Effector memory CD4-positive, alpha-beta T cell (primary cell): ENCODE measurements around the gene PALB2.

ENCODE experiments used
- DNase-seq, 3 donors: peaks; one replicate each; pipeline ENCODE4 v3.0.0-alpha.2; 2020
- H3K27ac ChIP-seq: 2 replicates; pipeline ENCODE4 v1.7.0; 2013; ENCODE audit warnings: mild to moderate bottlenecking, low read length, moderate library complexity; ENCODE audit not compliant: insufficient read depth, poor library complexity, severe bottlenecking
- H3K27me3 ChIP-seq: replicated peaks from 2 replicates; pipeline ENCODE4 v1.7.0; 2013; ENCODE audit warnings: mild to moderate bottlenecking, low read length; ENCODE audit not compliant: insufficient read depth, control insufficient read depth, poor library complexity, severe bottlenecking
- H3K36me3 ChIP-seq: 2 replicates; pipeline ENCODE4 v1.7.0; 2013; ENCODE audit warnings: mild to moderate bottlenecking, low read length, moderate library complexity; ENCODE audit not compliant: control insufficient read depth, insufficient read depth
- H3K4me1 ChIP-seq: 2 replicates; pipeline ENCODE4 v1.7.0; 2013; ENCODE audit warnings: low read length, mild to moderate bottlenecking; ENCODE audit not compliant: control insufficient read depth, insufficient read depth, poor library complexity, severe bottlenecking
- H3K4me3 ChIP-seq: 2 replicates; pipeline ENCODE4 v1.7.0; 2013; ENCODE audit warnings: low read length, low read depth, mild to moderate bottlenecking; ENCODE audit not compliant: insufficient read depth, poor library complexity, severe bottlenecking
- H3K9me3 ChIP-seq: 2 replicates; pipeline ENCODE4 v1.7.0; 2013; ENCODE audit warnings: mild to moderate bottlenecking, low read length, moderate library complexity; ENCODE audit not compliant: control insufficient read depth

Gene PALB2

DNA sequence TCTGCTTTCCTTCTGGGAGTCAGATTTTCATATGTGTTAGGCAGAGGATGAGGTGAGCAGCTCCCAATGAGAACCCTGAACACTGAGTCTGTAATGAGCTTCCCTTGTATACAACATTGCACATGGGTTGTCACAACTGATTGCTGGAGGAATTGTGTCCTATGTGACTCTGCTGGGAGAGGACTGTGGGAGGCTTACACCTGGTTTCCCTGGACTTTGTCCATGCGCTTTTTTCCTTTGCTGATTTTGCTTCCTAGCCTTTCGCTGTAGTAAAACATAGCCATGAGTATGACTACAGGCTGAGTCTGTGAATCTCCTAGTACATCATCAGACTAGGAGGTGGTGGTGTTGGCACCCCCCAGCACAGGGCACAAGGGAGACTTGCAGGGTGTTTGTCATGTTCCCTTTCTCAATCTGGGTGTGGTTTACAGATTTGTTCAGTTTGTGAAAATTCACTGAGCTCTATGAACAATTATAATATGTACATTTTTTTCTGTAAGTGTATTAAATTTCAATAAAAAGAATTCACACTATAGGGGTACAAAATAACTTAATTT, 35.9 kb upstream of the PALB2 start:
- Histone ChIP-seq H3K9me3 (no peaks in the 10 kb centered on the region), H3K27me3 (no peaks in the 10 kb centered on the region), H3K4me3 (no peak overlapping the region), H3K4me1 (no peaks in the 10 kb centered on the region), H3K36me3 (no peaks in the 10 kb centered on the region), H3K27ac (no peak overlapping the region)
- DNase-seq = no peak

GRCh38 chr16:23673971-23674614, 33.0 kb upstream of the PALB2 start:
- Histone ChIP-seq H3K4me3 (no peak overlapping the region), H3K9me3 (no peaks in the 10 kb centered on the region), H3K36me3 (peaks cover 14% of the 10 kb centered on the region), H3K27ac (no peak overlapping the region), H3K27me3 (no peaks in the 10 kb centered on the region), H3K4me1 (no peaks in the 10 kb centered on the region)
- no peak for DNase-seq

GRCh38 chr16:23670137-23670776, 29.1 kb upstream of the PALB2 start:
- DNase-seq = no peak
- H3K4me1 ChIP-seq = no peaks in the 10 kb centered on the region
- no peaks in the 10 kb centered on the region for H3K9me3 ChIP-seq
- no peak overlapping the region for H3K4me3 ChIP-seq
- peaks cover 50% of the 10 kb centered on the region for H3K36me3 ChIP-seq
- H3K27ac ChIP-seq = no peak overlapping the region
- no peaks in the 10 kb centered on the region for H3K27me3 ChIP-seq

GRCh38 chr16:23668873-23669272, 27.8 kb upstream of the PALB2 start:
- Histone ChIP-seq H3K27ac (no peak overlapping the region), H3K36me3 (peaks cover 60% of the 10 kb centered on the region), H3K4me3 (no peak overlapping the region), H3K27me3 (no peaks in the 10 kb centered on the region), H3K9me3 (no peaks in the 10 kb centered on the region), H3K4me1 (no peaks in the 10 kb centered on the region)
- no peak for DNase-seq

- no peak for DNase-seq
- no peaks in the 10 kb centered on the region for H3K9me3 ChIP-seq
- no peaks in the 10 kb centered on the region for H3K4me1 ChIP-seq
- no peak overlapping the region for H3K27ac ChIP-seq
- no peak overlapping the region for H3K4me3 ChIP-seq
- H3K36me3 ChIP-seq = peaks cover 66% of the 10 kb centered on the region
- H3K27me3 ChIP-seq = no peaks in the 10 kb centered on the region
Measured at GRCh38 chr16:23668225-23668624, 27.1 kb upstream of the PALB2 start.

- Histone ChIP-seq H3K36me3 (peaks cover 75% of the 10 kb centered on the region), H3K4me3 (no peak overlapping the region), H3K4me1 (no peaks in the 10 kb centered on the region), H3K27ac (no peak overlapping the region), H3K27me3 (no peaks in the 10 kb centered on the region), H3K9me3 (no peaks in the 10 kb centered on the region)
- DNase-seq = no peak
Measured at GRCh38 chr16:23667355-23667659, 26.2 kb upstream of the PALB2 start.

GRCh38 chr16:23666571-23667354, 25.7 kb upstream of the PALB2 start:
- no peaks in the 10 kb centered on the region for H3K4me1 ChIP-seq
- no peaks in the 10 kb centered on the region for H3K27me3 ChIP-seq
- no peak overlapping the region for H3K27ac ChIP-seq
- H3K36me3 ChIP-seq = peaks cover 80% of the 10 kb centered on the region
- no peak overlapping the region for H3K4me3 ChIP-seq
- no peak for DNase-seq
- no peaks in the 10 kb centered on the region for H3K9me3 ChIP-seq

DNA sequence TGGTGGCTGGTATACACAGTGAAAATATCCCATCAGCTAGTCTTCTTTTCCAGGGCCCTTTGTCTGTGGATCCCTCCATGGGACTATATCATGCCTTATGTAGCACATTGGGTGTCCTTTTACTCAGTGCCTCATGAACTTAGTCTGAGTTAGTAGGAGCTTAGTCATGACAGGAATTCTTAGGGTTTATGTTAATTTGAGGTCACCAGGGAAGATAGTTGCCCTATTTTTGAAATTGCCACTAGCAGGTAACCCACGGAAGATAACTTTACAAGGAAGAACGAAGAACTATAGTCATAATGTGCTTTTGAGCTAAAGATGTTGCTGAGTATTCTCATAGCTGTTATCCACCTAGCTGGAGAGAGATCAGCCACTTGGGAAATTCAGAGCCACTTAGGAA, 22.8 kb upstream of the PALB2 start:
- no peak for DNase-seq
- Histone ChIP-seq H3K27ac (no peak overlapping the region), H3K36me3 (peaks cover 90% of the 10 kb centered on the region), H3K9me3 (no peaks in the 10 kb centered on the region), H3K4me3 (no peak overlapping the region), H3K4me1 (no peaks in the 10 kb centered on the region), H3K27me3 (no peaks in the 10 kb centered on the region)

- Histone ChIP-seq H3K4me3 (no peak overlapping the region), H3K36me3 (peaks cover 19% of the 10 kb centered on the region), H3K27me3 (no peaks in the 10 kb centered on the region), H3K9me3 (no peaks in the 10 kb centered on the region), H3K27ac (no peak overlapping the region), H3K4me1 (no peaks in the 10 kb centered on the region)
- no peak for DNase-seq
Measured at GRCh38 chr16:23651943-23652468, 10.9 kb upstream of the PALB2 start.
